PFSK-1 (cell line): ENCODE results near the gene CATSPERZ.

Experiments
- FOXP2 ChIP-seq: optimal IDR thresholded peaks from 2 replicates; pipeline ENCODE3; 2011; ENCODE audit warnings: borderline replicate concordance, control low read depth, inconsistent platforms; ENCODE audit not compliant: insufficient read depth; ENCODE audit errors: extremely low read length, extremely low read depth
- POLR2AphosphoS5 ChIP-seq: IDR thresholded peaks from 2 replicates; pipeline ENCODE4 v1.6.1; 2012; ENCODE audit warnings: low read depth, mild to moderate bottlenecking, control low read depth, low read length, moderate library complexity
- REST ChIP-seq, 2 experiments: IDR thresholded peaks; 2 replicates each; pipeline versions ENCODE4 v1.6.1 to v1.8.0; 2011 to 2012; ENCODE audit warnings: low read depth in 2 of 2, low read length in 2 of 2, control low read depth in 1 of 2, inconsistent platforms in 1 of 2, mild to moderate bottlenecking in 1 of 2, moderate library complexity in 1 of 2; ENCODE audit not compliant: insufficient read depth in 1 of 2
- SIN3A ChIP-seq: IDR thresholded peaks from 2 replicates; pipeline ENCODE4 v1.6.1; 2012; ENCODE audit warnings: mild to moderate bottlenecking, low read length, moderate library complexity, borderline replicate concordance; ENCODE audit not compliant: insufficient read depth
- TAF1 ChIP-seq: IDR thresholded peaks from 2 replicates; pipeline ENCODE4 v1.6.1; 2012; ENCODE audit warnings: low read length, control low read depth, borderline replicate concordance; ENCODE audit not compliant: insufficient read depth

CATSPERZ gene

DNA sequence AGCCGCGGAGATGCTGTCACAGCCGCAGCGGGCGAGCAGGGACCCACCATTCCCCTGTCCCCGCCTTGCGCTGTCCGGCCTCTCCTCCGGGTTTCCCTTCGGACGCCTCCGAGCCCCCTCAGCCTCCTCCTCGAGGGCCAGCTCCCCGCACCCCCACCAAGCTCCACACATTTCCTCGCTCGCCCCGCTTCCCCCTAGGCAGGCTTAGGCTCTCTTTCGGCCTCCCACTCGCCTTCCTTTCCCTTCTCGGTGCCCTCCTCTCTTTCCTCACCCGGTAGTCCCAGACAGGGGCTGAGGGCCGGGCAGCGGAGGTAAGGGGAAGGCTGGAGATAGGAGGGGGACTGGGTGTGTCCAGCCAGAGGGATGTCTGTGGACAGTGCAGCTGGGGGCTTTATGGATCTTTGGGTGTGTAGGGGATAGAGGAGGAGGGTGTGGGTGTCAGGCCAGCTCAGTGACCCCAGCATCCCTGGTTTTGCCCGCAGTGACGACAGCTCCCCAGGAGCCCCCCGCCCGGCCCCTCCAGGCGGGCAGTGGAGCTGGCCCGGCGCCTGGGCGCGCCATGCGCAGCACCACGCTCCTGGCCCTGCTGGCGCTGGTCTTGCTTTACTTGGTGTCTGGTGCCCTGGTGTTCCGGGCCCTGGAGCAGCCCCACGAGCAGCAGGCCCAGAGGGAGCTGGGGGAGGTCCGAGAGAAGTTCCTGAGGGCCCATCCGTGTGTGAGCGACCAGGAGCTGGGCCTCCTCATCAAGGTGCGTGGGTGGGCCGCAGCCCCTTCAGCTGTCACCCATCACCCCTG lies 7.5 kb upstream of the CATSPERZ start:
- no peak for TF ChIP-seq FOXP2
- TF ChIP-seq TAF1 = no peak
- TF ChIP-seq REST (IDR thresholded peaks at IDR 0.05; ENCODE audit: insufficient read depth in 1 of 2, low read depth in 2 of 2, low read length in 2 of 2) = no peak
- TF ChIP-seq POLR2AphosphoS5 = no peak
- TF ChIP-seq SIN3A = no peak

DNA sequence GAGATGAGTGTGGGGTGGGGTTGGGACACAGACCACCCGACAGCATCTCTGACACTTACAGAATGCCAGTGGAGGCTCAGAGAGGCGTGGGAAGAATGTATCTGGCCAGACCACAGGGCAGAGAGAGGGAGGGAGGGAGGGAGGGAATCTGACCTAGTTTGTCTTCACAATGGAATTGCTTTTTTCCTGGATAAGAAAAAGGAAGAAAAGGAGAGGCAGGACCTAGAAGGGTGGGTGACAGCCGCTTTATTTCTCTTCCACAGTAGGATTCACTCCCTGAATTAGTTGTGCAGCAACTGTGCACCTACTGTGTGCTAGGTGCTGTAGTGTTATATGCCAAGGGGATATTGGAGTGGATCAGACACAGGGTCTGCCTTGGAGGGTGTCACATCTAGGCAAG lies 5.4 kb upstream of the CATSPERZ start:
- no peak for TF ChIP-seq POLR2AphosphoS5

DNA sequence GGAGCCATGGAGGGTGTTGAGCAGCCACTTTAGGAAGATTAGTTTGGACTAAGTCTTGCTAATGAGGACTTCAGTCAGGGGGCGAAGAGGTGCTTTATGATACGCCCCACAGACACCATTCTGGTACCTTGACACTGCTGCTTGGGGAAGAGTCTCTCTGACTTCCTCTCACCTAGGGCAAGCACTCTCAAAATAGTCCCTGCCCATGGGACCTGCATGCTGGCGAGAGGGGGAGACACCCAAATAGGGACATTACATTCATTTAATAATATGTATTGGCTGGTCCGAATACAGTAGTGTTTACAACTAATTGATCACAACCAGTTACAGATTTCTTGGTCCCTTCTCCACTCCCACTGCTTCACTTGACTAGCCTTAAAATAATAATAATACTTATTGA lies 4.4 kb upstream of the CATSPERZ start:
- TF ChIP-seq FOXP2 (no peak), TAF1 (no peak), REST (IDR thresholded peaks at IDR 0.05; ENCODE audit: insufficient read depth in 1 of 2, low read depth in 2 of 2, low read length in 2 of 2) (no peak), SIN3A (no peak), POLR2AphosphoS5 (no peak)

DNA sequence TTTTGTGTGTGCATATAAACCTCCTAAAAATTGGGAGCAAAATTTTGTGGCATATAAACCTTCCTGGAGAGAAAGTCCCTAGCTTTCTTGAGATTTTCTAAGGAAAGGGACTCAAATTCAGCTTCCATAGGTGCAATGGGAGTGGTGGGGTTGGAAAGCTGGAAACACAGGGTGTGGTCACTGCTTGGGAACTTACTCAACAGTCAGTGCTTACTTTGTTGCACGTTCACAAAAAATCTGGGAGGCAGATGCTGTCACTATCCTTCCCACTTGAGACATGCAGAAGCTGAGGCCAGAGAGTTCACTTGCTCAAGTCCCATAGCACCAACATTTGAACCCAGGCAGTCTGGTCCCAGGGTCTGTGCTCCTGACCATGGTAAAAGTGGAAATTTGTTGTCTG lies 3.9 kb upstream of the CATSPERZ start:
- TF ChIP-seq FOXP2 = no peak
- TF ChIP-seq REST (IDR thresholded peaks at IDR 0.05; ENCODE audit: insufficient read depth in 1 of 2, low read depth in 2 of 2, low read length in 2 of 2) = no peak
- TF ChIP-seq SIN3A = no peak
- no peak for TF ChIP-seq TAF1
- TF ChIP-seq POLR2AphosphoS5 = no peak

DNA sequence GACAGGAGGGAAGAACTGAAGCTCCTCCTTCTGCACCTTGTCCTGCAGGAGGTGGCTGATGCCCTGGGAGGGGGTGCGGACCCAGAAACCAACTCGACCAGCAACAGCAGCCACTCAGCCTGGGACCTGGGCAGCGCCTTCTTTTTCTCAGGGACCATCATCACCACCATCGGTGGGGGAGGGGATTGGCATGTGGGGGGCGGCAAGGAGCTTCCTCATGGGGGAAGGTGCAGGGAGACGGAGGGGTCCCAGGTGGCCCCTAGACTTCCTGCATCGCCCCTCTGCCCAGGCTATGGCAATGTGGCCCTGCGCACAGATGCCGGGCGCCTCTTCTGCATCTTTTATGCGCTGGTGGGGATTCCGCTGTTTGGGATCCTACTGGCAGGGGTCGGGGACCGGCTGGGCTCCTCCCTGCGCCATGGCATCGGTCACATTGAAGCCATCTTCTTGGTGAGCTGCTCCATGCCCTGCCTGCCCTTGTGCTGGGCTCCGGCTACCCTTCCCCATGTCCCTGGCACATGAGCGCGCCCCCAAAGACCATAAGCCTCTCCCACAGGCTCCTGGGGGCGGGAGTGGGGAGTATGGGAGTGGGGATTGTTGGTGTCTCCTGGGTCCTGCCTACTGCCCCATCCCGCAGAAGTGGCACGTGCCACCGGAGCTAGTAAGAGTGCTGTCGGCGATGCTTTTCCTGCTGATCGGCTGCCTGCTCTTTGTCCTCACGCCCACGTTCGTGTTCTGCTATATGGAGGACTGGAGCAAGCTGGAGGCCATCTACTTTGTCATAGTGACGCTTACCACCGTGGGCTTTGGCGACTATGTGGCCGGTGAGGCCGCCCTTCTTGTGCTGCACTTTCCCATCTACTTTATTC lies 3.1 kb upstream of the CATSPERZ start:
- no peak for TF ChIP-seq SIN3A
- no peak for TF ChIP-seq POLR2AphosphoS5
- no peak for TF ChIP-seq REST (IDR thresholded peaks at IDR 0.05; ENCODE audit: insufficient read depth in 1 of 2, low read depth in 2 of 2, low read length in 2 of 2)
- TF ChIP-seq FOXP2 = no peak
- no peak for TF ChIP-seq TAF1
